ENCODE measurements around the gene HHEX. TPM values are rescaled to one million over a fixed set of nuclear protein-coding genes. Genes with fewer than 3 reads are reported as not detected.

The HHEX gene
- total RNA-seq, result 0.86 and 1.2 TPM in 2 replicates

GRCh38 chr10:92689663-92690210 lies at the start of gene HHEX:
HHEX (plus strand) TSS chr10:92689955; CDS start chr10:92689987, 32 bp downstream.

Small RNA genes within 50 kb of the gene (small RNA-seq; reads per million reads assigned to genes)
- gene RF00019, result not detected
- gene RN7SL644P, result not detected

Other genes starting within 250 kb of the HHEX start
- gene IDE, start 115.9 kb upstream of the HHEX start, total RNA-seq, result 47.2 and 50.6 TPM in 2 replicates
- 18.4 and 26.5 TPM in 2 replicates for gene KIF11, start 96.8 kb upstream of the HHEX start, total RNA-seq
- 3.3 and 4.4 TPM in 2 replicates for gene EXOC6, start 158.6 kb downstream of the HHEX start, total RNA-seq

Measured in articular chondrocyte of knee joint (primary cell).